Muscle of back (tissue), 11 donors: Measurements from ENCODE around the gene TSPAN5. TPM values are rescaled to one million over a fixed set of nuclear protein-coding genes. Genes with fewer than 3 reads are reported as not detected.

Experiments
- DNase-seq, 3 donors: peaks; one replicate each; pipeline versions ENCODE4 v3.0.0 to v3.0.0-alpha.2; 2013
- polyA plus RNA-seq, 10 donors: library from polyadenylated mRNA; unstranded; fragments of 120-200 nt; gene quantifications; one replicate each; pipeline ENCODE4 v1.2.1, GENCODE V29; 2013; ENCODE audit not compliant: insufficient read length in 10 of 10

TSPAN5 gene
- polyA plus RNA-seq, 10 donors = 14.4 to 24.9 (median 15.9) TPM

DNA sequence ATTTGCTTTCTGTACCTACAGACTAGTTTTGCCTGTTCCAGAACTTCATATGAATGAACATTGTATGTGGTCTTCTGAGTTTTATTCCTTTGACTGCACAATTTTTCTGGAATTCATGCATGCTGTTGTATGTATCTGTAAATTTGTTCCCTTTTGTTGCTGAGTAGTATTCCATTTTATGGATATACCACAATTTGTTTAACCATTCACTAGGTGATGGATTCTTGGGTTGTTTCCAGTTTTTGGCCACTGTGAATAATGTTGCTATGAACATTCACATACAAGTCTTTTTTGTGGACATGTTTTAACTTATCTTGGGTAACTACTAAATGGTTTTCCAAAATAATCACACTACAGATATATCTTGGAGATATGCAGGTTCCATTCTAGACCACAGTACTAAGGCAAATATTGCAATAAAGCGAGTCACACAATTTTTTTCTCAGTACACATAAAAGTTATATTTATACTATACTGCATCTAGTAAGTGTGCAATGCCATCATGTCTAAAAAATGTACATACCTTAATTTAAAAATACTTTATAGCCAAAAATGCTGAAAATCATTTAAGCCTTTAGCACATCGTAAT is 58.7 kb downstream of the TSPAN5 start:
- DNase-seq = no peak

DNA sequence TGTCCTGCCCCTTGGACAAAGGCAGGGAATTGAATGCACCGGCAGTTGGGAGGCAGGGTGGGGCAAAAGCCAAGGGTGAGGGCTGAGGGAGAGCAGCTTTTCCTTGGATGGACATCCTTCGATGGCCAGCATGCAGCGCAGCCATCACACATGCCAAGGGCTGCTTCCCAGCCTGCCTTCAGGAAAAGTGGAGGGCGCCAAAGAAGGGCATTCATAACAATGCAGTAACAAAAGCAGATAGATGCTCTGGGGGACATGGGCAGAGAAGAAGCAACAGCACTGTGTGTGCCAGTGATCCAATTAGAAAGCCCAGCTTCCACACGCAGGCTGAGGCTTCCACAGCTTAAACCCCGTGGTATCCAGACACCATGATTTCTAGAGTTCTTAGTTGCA is 71.5 kb downstream of the TSPAN5 start:
- no peak for DNase-seq

DNA sequence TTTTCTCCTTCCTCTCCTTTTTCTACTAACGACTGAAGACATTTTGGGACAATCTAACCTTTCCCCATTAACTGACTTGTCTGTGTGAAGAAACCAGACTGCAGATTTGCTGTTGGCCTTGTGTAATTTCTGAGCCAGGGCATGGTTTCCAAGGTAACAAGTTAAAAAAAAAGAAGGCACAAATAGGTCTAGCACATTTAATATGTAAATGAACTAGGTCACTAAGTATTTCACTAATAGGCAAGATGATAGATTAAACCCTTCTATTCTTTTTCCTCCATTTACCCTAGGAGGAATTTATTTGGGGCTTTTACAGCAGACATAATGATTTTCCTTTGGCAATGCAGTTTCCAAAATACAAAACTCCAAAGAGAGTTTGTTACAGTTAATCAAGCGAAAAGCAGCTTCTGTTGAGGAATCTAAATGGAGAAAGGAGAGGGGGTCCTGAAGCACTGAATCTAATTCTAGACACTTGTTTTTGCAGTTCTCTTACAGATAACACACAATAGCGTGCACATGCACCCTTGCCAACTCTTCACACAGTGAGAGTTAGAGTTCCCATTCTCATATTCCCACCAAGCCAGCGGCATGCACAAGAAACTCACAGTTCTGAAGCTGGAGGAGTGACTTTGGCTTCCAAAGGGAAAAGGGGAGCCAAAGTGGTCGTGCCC is 72.0 kb downstream of the TSPAN5 start:
- no peak for DNase-seq

DNA sequence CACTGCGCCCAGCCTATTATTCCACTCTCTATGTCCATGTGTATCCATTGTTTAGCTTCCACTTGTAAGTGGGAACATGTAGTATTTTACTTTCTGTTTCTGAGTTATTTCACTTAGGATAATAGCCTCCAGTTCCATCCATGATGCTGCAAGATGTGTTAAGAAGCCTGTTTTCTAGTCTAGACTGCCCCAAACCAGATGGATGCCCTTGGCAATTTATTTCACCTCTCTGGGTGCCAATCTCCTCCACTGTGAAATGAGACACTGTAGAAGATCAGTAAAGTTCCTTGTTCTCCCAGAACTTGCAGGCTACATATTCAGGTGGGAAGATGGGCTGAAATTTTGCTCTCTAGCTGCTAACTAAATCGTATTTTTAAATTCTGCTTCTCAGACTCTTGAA is 72.8 kb downstream of the TSPAN5 start:
- no peak for DNase-seq

DNA sequence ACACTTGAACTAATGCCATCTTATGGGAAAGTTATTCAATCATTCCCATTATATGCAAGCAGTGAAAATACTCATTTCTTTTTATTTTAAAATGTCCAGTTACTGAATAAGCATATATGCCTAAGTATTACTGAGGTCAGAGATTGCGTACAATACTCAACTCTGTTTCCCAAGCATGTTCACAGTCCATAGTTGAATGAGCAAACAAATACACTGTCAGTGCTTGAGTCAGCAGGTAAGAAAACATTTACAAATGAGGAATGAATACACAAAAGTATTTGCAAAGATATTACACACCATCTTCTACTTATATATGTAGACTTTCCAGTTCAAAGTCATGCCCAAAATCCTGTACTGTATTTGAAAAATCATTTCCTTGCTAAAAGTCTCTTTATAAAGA is 74.1 kb downstream of the TSPAN5 start:
- DNase-seq = no peak

DNA sequence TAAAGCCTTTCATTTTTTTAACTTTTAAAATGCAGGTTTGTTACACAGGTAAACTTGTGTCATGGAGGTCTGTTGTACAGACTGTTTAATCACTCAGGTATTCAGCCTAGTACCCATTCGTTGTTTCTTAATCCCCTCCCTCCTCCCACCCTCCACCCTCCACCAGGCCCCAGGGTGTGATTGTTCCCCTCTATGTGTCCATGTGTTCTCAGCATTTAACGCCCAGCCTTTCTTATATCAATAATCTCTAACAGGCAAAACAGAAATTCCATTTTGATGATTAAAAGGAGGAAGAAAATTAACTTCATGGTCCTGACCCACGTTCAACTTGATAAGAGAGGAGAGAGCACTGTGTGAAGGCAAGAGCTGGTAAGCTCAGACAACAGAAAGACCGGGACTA is 75.1 kb downstream of the TSPAN5 start:
- no peak for DNase-seq

DNA sequence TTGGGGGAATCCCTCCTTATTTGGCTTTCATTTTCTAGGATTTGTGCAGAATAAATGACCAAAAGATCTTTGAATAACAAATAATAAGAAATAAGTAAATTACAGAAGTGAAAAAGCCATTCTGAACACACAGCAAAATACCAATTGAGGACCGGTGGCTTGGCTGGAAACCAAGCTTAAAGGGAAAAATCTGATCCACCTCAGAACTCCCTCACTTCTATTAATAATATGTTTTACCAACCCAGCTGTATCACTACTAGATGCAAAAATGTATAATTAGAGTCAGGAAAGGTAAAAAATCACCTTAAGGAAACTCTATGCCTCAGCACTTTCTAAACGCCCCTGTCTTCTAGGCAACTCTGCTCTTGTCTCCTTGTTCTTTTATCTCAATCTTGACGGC is 77.3 kb downstream of the TSPAN5 start:
- no peak for DNase-seq

DNA sequence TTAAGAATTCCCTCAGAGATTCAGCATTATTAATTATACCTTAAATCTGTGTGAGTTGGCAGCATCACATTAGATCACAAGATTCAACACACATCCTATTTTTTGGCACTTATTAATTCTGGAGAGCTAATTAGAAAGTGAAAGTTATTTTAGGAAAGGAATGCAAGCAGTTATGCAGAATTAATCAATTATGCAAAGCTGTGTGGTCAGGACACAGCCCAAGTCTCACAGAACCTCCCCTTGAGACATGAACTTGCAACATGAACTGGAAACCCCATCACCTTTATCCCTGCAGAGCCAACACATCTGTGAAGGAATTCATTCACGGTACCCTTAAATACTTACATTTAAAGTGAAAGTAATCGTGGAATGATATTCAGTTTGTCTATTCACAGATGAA is 80.5 kb downstream of the TSPAN5 start:
- peak in 1 of 3 donors; percentile 42 for DNase-seq

DNA sequence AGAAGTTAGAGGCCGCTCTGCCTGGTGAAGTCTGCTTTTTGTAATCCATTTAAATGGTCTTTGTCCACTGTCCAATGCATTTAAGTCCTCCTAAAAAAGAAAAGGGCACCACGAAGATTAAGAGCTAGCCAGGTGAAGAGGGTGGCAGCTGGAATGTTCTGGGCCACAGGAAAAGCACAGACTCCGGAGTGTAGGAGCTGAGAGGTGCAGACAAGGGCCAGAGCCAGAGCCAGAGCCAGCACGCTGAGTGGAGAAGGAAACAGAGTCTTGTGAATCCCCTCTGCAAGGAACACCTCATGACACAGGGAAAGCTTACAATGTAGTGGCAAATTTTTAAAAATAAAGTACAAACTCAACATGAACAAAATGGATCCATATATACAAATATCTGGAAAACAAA is 83.6 kb downstream of the TSPAN5 start:
- DNase-seq = no peak

DNA sequence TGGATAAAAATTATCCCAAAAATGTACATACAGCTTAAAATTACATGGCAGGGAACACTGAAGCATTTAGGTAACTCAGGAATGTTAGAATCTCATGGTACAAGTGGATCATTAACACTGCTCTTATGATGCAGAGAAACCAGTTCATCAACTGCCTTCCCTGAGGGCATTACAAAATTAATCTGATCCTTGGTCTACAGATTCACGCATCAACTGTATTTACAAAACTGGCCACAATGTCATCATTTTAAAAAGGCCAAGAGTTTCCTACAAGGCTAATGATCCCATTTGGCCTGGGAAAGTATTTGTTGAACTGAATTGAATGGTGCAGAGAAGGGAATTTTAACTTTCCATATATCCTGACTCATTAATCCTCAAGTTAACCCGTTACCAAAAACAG is 84.6 kb downstream of the TSPAN5 start:
- no peak for DNase-seq

DNA sequence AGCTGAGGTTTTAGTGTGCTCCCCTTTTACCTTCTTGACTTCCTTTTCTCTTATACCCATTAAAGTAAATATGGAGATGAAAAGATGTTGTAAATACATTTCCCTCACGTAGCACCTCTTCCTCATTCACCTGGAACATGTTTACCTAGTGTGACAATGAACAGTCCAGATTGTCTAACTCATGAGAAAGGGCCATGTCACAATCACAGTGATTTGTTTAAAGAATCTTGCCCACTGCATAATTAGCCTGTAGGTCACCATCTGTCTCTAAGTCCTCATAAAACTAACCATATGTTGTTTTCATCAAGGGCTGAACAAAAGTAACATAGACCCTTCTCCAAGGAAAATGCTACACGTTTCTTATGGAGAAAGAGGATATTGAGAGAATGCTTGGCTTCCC is 85.7 kb downstream of the TSPAN5 start:
- no peak for DNase-seq

DNA sequence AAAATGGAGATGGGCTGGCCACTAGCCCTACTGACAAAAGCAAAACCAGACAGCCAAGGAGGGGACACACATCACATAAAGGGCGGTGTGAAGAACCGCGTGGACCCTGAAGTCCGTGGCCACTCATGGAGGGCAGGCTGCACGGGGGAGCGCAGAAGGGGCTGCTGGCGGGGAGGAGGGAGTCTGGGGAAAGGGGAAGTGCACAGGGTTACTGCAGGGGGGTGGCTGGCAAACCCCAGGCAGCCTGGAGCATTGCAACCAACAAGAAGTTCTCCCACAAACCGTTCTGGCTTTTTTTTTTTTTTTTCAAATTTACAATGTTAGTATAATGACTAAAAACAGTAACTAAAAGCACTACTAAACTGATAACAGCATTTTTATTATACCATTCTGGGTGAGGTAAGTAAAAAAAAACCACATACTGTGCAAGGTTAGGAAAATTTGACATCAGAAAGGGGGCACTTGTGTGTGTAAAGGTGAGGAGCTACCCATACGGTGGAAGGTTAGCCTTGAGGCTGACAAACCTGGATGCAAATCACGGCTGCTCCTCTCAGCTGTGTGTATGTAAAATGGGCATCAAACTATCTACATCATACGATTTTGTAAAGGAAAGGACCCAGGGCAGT is 87.1 kb downstream of the TSPAN5 start:
- no peak for DNase-seq

DNA sequence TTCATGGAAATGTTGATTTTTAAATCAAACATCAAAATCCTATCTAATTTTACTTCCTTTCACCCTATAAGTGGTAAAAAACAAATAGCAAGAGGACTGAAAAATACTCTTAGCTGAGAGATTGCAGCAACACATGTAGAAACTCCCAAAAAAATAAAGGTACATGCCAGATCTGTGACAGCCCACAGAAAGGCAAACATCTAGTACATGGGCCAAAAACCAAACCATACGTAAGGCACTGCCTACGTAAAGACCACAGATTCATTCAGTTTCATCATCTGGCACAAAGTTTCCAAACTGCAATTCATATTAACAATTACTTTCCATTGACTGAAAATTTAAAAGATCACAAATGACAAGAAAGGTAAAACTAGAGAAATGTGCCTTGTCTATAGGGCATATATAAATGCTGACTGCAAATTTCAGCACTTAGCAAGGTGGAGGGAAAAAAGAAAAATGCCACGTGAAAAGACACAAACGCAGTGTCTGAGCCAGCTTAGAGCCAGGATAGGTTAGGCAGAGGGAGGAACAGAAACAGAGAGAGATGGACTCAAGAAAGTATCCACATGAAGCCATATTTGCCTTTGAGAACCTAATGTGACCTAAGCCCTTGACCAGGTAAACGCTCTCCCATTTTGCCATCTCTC is 88.1 kb downstream of the TSPAN5 start:
- DNase-seq = no peak

DNA sequence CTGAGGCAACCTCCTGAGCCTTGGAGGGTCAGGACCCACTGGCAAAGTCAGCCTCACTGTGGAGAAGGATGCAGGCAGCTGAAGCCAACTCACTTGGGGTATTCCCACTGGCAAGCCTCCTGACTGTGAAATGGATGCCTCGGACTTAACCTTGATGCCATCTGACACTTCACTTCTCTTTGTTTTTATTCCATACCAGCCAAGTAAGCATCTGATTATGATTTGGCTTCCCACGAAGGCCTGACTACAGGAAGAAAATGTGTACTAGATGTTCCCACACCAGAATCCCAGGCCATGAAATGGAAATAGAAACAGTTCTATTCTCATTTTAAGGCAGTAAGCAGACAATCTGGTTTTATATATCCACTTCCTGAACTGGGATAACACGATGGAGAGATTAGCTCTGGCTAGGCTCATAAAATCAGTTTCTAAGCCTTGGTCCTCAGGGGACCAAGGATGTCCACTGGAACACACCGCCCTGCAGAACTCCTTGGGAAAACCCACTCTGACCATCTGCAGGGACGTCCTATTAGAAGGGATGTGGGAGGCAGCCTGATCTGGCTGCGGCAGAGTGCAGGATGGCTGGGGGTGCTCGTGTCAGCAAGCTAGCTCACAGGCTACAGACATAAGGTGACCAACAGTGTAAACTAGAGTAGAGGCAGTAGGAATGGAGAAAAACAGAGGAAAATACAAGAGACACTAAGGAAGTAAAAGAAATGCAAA is 89.3 kb downstream of the TSPAN5 start:
- peak in 1 of 3 donors; percentile 53 for DNase-seq

DNA sequence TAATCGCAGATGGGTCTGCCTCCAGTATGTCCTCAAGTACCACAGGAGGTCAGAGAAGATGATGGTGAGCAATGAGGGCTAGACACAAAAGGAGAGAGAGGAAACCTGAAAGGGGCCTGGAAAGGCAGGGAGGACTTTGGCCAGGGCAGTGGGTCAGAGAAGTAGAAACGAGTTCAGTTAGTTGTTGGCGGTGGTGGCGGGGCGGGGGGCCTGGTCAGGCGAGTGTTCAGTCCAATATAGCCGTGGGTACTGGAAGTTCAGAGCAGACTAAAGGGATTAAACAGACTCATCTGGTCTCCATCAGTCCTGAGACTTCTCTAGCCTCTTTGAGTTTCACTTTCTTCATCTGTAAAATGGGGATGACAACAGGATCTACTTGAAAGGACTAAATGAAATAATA is 90.8 kb downstream of the TSPAN5 start:
- no peak for DNase-seq

DNA sequence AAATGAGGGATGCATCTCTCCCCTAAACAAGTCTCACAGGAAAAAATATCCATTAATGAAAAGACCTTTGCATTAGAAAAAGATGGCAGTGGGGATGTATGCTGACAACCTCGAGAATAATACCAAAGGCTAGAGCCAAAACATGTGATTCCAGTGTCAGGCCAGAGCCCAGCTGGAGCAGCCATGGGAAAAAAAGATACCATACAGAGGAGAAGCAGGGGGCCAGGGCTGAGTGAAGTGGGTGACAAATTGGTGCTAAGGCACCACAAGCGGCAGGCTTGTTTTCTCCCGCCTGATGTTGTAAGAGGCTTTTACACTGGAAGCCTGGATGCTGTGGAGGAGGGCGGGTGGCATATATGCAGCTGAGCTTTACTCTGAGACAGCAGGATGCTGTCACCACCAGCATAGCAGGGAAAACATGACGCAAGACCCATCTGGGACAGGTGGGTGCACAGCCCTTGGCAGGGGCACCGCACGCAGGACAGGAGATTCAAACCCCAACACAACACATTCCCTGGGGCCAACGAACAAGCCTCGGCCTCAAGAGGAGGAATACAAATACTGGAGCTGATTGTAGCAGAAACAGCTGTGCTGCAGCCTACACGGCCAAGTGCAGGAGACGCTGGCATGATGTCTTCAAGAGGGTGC is 91.9 kb downstream of the TSPAN5 start:
- peak; percentile 23 to 81 (median 43) for DNase-seq

DNA sequence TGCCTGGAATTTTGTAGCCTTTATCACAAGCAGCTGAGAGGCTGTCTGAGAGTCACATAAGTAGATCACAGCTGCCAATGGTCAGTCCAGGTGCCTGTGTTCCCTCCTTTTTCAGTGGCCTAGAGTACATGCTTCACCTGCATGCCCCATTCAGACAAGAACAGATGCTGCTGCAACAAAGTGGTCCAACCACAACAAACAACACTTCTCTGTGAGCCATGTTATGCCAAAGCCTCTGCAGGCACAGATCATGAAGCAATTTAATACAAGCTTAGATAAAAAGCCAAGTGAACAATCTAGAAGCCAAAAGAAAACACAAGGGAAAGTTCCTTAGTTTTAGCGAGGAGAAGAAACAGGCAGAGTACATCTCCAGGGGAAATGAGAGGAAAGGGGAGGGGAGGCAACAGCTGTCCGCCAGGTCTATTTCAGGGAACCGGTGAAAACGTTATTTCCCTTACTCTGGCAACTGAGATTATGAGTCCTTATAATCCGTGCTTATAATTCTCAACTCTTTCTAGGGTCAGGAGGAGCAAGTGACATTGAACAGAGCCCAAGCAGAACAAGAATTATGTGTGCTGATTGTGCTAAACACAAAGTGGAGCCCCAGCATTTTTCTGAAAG is 92.6 kb downstream of the TSPAN5 start:
- peak; percentile 38 to 83 (median 52) for DNase-seq

DNA sequence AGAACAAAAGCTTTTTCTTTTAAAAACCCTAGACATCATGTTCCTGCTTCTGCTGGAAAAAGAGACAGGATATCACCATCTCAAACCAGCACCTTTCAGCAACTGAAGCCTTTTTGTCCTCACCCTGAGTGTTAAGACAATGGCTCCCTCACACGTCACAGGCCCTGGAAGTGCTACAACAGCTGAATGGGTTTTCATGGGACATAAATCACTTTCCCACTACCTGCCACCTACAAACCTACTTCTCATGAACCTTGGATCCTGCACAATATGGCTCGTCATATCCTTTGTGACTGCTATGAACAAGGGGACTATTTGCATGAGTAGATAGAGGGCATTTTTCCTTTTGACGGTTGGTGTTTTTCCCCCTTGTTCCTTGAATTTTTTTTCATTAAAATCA is 93.6 kb downstream of the TSPAN5 start:
- no peak for DNase-seq

DNA sequence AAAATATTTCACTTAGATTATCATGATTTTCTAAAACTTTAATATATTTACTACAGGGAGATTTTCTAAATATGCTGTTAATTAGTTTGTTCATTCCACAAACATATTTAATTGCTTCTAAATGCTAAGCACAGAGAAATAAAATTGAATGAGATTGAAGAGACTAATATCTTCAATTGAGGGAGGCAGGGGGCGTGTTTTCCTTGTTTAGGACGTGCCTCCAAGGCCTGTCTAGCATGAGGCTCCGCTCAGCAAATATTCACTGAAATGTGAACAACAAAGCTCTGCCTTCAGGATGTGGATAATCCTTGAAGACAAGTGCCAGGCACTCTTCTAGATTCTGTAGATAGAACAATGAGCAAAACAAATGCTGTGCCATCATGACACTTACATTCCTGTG is 98.1 kb downstream of the TSPAN5 start:
- no peak for DNase-seq

DNA sequence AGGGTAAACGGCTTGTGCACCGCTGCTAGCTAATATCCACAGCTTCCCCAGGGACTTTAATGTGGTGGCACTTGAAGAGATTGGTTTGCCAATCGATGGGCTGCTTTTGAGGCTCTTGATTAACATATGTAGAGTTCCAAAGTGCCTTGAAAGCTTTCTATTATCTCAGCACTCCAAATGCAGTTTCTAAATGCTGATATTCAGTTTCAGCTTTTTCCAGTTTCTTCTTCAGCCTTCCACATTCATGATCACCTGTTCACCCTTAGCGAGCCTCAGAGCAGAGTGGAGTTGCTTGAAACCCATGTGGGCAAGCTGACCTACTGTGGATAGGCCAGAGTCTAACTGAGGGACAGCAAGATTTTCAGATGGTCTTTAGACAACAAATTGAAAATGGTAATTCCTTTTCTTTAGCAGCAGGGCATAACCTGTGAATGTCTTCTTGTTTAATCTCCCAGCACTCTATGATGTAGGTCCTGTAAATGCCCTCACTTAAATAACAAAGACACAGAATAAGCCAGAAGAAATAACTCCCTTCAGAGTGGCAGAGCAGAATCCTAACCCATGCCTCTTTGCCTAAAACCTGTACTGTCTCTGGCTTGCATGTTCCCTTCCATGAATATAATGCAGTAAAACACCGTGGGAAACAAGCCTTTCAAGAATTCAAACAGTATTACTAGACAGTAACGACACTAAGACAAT is 99.8 kb downstream of the TSPAN5 start:
- no peak for DNase-seq
